GM12873 (cell line): ENCODE data around the gene TEX12.

Experiments
- CTCF ChIP-seq: IDR thresholded peaks from 2 replicates; pipeline ENCODE4 v1.5.1; 2012; ENCODE audit warnings: low read depth, mild to moderate bottlenecking, moderate library complexity, low read length, control low read depth; ENCODE audit not compliant: insufficient read depth; ENCODE audit errors: missing control alignments

TEX12 gene

GRCh38 chr11:112159098-112160065, 7.8 kb upstream of the TEX12 start:
- TF ChIP-seq CTCF, result no peak

DNA sequence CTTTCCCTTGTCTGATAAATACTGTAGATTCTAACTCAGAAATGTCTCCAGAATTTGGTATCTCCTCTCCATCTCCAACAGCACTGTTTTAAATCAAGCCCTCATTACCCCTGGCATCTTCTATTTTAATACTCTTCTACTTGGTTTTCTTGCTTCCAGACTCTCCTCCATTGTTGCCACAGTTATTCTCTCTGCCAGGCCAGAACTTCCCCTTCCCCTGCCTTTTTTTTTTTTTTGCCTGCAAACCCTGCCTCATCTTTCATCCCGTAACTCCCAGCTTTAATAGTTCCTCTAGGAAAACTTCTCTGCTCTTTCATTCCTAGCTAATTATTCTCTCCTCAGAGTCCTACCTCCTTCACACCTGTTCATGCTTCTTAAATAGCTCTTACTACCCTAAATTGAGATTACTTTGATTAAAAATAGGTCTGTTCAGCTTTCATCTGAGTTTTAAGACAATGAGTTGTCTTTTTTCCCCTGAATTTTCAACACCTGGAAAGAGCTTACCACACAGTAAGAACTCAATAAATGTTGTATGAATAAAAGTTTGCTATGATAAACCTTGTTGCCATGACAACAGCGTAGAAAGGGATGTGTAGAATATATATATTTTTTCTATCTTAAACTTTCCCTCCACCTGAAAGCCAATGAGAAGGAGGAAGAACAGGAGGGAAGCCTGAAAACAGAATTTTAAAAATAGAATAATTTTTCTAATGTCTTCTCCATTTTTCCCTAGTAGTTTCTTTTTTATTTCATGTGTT, 6.9 kb upstream of the TEX12 start:
- TF ChIP-seq CTCF, result no peak

DNA sequence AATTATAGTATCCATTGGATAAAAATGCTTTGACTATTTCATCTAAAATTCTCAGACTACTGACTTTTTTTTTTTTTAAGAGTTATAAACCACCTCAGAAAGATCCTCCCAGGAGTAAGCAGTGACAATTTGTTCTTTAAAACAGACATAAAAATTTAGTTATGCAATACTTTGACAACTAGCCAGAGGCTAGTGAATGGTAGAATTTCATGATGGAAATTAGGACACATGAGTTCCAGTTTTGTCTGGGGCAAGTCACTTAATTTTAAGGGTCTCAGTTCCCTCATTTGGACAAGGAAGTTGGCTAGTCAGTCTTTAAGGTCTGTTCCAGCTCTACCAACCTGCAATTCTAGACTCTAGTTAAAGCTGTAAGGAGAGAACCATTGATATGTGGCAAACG, 6.2 kb upstream of the TEX12 start:
- no peak for TF ChIP-seq CTCF

DNA sequence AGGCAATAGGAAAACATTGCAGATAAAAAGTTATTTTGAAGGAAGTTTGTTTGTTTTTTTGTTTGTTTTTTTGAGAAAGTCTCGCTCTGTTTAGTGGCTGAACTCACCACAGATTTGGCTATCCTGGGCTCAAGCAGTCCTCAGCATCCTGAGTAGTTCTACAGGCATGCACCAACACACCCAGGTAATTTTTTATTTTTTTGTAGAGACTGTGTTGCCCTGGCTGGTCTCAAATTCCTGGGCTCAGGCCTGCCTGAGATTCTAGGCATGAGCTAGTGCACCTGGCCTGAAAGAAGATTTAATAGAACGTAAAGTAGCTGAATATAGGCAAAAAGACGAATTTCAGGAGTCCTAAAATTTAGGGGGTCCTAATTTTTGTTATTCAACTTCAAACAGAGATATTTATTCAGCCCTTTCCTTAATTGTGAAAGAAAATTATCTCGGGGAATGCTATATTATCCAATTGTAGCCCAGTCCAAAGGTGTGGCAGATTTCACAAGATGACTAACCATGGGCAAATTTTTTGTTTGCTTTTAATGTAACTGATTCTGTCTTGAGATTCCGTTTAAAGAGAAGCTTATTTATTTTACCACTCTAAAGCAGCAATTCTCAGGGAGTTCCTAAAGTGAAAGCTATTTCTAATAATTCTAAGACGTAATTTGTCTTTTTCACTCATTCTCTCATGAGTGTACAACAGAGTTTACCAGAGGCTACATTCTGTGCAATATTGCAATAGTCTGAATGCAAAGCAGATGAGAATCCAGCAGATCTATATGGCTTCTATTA, 4.2 kb upstream of the TEX12 start:
- no peak for TF ChIP-seq CTCF

DNA sequence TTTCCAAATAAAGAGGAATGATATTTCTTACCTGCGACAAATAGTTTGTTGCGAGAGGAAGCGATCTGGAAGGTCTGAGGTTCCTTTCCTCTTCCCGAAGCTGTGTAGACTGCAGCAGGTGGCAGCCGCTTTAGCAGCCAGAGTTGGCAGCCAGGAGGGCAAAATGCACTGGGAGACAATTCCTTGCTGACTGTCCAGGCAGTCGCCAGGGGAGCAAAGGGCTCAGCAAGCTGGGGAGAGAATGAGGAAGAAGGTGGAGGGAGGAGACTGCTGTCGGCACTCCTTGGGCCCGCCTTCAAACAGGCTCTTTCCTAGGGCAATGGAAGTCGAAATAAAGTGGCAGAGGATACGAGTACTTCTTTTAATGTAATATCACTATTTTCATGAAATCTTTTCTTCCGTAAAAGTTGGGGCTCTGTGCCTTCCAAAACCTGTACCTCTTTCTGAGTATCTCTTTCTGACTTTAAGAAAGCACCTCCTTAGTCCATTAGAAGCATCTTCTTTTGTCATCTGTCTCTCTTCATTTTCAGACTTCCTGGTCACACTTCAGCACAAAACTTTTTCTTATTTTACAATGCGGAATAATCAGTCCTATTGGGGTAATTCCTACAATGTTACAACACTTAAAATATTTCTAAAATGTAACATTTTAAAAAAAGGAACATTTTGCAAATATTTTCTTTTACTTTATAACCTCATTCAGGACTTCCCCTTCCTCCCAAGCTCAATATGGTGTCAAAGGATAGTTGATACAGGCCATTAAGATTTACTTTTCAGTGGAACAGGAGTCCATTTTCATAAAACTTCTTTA, 3.1 kb upstream of the TEX12 start, which contains the start of gene IL18:
Gene IL18, minus strand, starts transcription at position 220 of the 811 bp plus-strand sequence. CDS start 9,041 bp downstream, outside the sequence.
- no peak for TF ChIP-seq CTCF

- no peak for TF ChIP-seq CTCF
Measured at GRCh38 chr11:112165049-112165448, 2.1 kb upstream of the TEX12 start.
